ENCODE results near the gene TMEM267.

DNA sequence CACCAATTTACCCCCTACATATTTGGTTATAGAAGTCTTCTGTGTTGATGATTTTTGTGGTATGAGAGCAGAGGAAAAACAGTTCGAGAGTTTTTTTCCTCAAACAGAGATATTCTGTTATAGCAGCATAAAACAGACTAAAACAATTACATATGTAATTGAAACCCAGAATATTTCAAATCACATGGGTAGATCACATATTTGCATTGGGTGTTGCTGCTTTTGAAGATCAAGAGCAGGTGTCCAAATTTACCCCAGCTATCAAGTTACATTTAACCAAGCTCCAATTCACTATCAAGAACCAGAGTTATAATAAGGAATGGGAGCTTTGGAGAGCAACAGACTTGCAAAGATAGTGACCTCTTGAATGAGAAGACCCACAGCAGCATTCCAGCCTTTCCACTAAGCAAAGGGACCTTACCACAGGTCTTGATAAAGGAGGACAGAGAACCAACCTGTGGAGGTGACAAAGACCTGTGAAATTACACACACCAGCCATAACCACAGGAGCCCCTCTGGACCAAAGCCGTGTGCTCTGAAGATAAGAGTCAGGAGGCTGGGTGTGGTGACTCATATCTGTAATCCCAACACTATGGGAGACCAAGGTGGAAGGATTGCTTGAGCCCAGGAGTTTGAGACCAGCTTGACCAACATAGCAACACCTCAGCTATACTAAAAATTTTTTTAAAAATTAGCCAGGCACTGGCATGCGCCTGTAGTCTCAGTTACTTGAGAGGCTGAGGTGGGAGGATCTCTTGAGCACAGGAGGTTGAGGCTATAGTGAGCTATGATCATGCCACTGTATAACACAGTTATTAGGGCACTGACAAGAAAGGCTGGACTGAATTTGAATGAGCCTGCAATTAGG lies 67.5 kb downstream of the TMEM267 start:
- TF ChIP-seq YY1 (IDR thresholded peaks at IDR 0.05; ENCODE audit: extremely low read depth, insufficient replicate concordance, low read depth, low read length) (no peak), POLR2A (IDR thresholded peaks at IDR 0.05; ENCODE audit: borderline replicate concordance, extremely low read depth, insufficient read depth, insufficient read length) (no peak), ZFX (IDR thresholded peaks at IDR 0.05) (no peak), POLR2AphosphoS5 (IDR thresholded peaks at IDR 0.05; ENCODE audit: low read depth, low read length) (no peak), ZBTB33 (IDR thresholded peaks at IDR 0.05; ENCODE audit: extremely low read depth, insufficient replicate concordance, low read length) (no peak), ZNF274 (IDR thresholded peaks at IDR 0.05; ENCODE audit: low read depth, low read length) (no peak), SP1 (IDR thresholded peaks at IDR 0.05; ENCODE audit: low read depth) (no peak), RAD21 (IDR thresholded peaks at IDR 0.05; ENCODE audit: low read depth) (no peak), EZH2phosphoT487 (IDR thresholded peaks at IDR 0.05; ENCODE audit: borderline replicate concordance) (no peak)
- TF ChIP-seq, protein P1, sequence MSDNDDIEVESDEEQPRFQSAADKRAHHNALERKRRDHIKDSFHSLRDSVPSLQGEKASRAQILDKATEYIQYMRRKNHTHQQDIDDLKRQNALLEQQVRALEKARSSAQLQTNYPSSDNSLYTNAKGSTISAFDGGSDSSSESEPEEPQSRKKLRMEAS (IDR thresholded peaks at IDR 0.05), result no peak
- TF ChIP-seq, protein P2, sequence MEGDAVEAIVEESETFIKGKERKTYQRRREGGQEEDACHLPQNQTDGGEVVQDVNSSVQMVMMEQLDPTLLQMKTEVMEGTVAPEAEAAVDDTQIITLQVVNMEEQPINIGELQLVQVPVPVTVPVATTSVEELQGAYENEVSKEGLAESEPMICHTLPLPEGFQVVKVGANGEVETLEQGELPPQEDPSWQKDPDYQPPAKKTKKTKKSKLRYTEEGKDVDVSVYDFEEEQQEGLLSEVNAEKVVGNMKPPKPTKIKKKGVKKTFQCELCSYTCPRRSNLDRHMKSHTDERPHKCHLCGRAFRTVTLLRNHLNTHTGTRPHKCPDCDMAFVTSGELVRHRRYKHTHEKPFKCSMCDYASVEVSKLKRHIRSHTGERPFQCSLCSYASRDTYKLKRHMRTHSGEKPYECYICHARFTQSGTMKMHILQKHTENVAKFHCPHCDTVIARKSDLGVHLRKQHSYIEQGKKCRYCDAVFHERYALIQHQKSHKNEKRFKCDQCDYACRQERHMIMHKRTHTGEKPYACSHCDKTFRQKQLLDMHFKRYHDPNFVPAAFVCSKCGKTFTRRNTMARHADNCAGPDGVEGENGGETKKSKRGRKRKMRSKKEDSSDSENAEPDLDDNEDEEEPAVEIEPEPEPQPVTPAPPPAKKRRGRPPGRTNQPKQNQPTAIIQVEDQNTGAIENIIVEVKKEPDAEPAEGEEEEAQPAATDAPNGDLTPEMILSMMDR (IDR thresholded peaks at IDR 0.05 in 2 of 3, conservative IDR thresholded peaks at IDR 0.05 in 1 of 3; ENCODE audit: borderline replicate concordance in 1 of 3, insufficient read depth in 1 of 3, low read depth in 2 of 3, low read length in 2 of 3), result no peak

Data from HCT116 (cell line).